CD4-positive, alpha-beta T cell treated with Interleukin-2 at 100 ng/mL for 4 hours (primary cell): ENCODE results near the gene GABARAPL2.
"Not testable (repeated sequence)": the region's sequence is repeated elsewhere in the genome, so short reads cannot be mapped to it uniquely, and the experiment has no call there.

Source experiments
- DNase-seq: peaks from one replicate; pipeline ENCODE4 v3.0.0-alpha.2; 2020; ENCODE audit warnings: low spot score

The GABARAPL2 gene

DNA sequence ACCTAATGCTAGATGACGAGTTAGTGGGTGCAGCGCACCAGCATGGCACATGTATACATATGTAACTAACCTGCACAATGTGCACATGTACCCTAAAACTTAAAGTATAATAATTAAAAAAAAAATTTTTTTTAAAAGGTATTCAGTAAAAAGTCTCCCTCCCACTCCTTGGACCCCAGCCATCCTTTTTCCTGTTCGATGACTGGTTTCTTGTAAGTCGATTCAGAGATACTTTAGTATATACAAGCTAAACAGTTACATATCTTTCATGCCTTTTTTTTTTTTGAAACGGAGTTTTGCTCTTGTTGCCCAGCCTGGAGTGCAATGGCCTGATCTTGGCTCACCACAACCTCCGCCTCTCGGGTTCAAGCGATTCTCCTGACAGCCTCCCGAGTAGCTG is 25.7 kb downstream of the GABARAPL2 start:
- DNase-seq = not testable (repeated sequence)

DNA sequence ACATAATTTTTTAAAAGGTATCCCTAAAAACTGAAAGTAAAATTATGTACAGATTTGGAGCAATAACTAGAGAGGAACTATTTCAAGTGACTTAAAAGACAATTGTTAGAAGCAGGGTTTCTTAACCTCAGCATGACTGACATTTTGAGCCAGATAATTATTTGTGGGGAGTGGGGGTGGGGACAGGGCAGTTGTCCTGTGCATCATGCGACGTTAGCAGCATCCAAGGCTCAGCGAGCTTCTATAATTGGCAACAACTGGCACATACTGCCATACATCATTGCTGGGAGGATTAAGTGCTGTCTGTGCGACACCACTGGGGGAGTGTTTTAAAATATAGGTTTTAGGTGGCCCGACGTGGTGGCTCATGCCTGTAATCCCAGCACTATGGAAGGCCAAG is 27.1 kb downstream of the GABARAPL2 start:
- DNase-seq = no peak

DNA sequence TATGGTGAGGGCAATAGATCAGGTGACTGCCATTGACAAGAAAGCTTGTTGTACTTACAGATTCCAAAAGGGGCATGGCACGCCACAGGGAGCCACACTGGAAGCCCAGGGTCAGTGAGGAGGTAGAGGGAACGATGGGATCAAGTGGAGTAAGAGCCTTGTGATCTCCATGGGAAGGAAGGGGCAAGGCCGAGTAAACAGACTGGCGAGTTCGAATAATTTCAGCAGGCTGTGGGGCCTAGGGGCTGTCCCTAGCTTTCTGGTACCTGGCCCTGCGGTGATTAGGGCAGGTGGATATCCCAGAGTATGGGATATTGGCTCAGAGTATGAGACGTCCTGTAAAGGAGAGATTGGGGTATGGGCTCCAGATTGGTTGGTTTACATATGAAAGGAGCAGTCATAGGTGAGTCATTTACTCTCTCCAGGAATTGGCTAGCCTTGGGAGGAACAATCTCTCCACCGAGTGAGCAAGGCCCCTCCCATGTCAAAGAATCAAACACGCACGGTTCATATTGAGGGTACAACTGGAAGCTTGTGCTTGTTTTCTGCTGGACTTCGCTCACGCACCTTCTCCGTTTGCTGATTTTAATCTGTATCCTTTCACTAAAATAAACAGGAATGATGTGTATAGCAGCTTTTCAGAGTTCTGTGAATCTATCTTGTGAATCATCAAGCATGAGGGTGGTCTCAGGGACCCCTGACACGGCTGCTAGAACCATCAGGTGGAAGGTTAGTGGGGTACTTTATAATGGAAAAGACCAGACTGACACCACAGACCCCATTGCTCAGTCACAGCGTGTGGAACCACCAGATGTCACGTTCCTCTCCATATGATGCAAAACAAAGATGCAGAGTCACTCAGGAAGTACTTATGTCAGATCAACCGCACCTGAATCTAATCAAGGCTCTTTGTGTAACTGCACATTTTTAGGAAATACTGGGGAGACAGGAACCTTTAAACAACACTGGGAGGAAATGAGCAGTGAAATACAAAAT is 27.9 kb downstream of the GABARAPL2 start:
- no peak for DNase-seq

DNA sequence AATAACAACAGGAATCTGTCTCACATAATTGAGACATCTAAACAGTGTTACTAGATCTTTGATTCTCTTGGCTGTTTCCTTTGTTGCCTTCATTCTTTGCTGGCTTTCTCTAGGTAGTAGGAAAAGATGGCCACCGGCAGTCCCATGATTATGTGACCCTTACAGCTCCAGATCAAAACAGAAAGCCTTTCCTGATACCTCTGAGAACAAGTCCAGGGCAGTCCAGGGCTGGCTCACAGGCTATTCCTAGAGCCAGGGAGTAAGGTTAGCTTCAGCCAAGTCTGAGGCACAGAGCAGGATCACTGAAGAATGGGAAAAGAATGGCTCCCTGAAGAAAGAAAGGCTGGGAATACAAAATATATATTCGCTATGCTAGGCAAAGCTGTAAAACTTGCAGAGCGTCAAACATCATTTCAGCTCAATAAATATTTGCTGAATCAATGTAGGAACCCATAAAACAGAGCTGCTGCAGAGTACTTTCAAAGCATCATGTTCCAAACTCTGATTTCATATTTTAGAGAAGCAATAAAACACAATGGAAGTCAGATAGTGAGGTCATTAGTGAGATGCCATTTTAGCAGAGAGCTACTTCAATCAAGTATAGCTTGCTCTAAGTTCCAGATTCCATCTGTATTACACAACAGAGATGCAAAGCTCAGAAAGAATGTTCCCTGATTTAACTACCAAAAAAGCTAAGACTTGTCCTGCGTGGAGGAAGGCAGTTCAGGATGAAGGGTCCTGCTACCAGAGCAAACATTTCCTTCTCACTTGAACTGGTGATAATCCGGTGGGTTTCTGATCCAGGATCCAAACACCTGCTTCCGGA is 33.5 kb downstream of the GABARAPL2 start:
- no peak for DNase-seq

DNA sequence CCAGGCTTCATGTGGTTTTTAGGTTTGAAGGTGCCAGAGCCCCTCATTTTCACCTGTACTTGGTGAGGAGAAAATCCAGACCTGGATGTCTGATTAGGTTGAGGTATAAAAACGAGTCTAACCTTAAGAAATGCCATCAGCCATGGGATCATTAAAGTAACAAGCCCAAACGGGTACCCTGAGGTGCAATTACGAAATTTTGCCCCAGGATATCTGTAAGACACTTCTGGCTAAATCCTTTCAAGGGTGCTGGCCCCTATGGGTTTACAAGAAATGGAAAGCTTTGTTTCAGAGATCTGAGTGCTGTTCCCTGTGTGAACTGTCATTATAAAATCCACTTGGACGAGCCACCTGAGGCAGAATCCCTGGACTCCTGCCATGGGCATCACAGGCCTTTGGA is 37.1 kb downstream of the GABARAPL2 start:
- DNase-seq = no peak

DNA sequence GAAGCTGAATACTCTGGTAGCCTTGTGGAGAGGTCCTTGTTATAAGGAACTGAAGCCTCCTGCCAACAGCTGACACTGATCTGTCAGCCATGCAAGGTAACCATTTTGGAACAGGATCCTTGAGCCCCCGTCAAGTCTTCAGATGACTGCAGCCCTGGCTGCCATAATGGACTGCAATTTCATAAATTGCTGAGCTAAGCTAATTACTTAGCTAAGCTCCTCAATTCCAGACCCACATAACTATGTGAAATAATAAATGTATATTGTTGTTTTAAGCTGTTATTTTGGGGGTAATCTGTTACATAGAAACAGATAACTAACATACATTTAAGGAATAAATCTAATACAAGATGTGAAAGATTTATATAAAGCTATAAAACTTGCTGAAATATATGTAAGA is 40.3 kb downstream of the GABARAPL2 start:
- no peak for DNase-seq

DNA sequence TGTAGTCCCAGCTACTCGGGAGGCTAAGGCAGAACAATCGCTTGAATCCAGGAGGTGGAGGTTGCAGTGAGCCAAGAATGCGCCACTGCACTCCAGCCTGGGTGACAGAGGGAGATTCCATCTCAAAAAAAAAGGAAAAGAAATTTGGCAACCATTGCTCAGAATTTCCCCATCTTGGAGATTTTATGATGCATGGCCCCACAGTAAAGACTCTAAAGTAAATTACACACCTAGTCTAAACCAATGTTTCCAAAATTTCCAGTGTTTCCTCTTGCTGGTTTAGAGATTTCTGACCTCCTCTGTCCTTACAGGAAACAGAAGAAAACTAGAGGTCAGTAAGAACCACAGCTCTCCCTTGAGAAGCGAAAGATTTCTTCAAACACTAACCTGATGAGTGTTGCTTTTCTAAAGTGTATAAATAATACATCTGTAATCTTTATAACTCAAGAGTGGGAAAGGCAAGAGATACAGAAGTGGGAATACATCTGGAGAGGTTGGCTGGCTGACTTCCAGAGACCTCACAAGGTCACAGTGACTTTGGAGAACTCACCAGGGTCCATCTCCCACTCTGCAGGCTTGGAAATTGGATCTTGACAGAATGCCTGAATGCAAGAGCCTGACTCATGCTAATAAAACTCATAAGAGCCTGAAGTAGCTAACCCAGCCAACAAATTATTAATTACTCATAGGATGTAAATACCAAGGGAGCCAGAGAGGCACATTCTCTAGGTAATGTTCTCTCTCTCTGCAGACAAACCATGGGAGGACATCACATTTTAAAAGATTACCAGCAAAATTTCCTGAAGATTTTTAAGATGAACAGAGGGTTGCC is 48.1 kb downstream of the GABARAPL2 start:
- no peak for DNase-seq

DNA sequence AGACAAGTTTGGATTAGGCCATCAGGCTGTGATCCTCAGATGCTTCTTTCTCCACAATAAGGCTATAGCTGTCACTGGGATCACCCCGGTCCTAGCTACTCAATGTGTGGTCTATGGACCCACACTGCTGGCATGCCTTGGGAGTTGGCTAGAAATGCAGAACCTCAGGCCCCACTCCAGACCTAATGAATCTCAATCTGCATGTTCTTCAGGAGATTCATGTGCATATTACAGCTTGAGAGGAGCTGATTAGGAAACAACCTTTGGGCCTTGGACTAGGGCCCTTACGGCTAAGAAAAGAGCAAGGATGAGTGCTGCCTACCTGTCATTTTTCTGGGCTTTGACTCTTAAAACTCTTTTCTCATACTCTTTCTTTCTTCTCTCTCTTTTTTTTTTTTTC is 49.4 kb downstream of the GABARAPL2 start:
- DNase-seq = no peak

DNA sequence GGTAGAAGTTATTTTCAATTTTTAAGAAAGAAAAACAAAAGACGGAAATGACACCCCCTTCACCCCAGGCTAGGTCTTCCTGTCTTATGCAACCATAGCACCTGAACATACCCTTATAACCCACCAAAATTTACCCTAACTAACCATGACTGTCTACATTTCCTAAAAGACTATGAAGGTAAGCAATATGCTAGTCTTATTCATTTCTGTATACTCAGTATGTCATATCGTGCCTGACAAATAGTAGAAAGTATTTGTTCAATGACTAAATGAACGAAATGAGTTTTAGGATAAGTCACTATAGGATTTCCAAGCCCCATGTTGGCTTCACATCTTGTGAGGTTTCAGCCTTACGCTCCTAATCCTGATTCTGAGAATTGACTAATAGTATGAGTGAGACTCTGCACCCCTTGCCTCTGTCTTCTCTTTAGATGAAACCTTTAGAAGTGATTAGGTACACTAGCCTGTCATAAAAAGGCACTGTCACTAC is 50.4 kb downstream of the GABARAPL2 start:
- DNase-seq = peak; percentile 37

DNA sequence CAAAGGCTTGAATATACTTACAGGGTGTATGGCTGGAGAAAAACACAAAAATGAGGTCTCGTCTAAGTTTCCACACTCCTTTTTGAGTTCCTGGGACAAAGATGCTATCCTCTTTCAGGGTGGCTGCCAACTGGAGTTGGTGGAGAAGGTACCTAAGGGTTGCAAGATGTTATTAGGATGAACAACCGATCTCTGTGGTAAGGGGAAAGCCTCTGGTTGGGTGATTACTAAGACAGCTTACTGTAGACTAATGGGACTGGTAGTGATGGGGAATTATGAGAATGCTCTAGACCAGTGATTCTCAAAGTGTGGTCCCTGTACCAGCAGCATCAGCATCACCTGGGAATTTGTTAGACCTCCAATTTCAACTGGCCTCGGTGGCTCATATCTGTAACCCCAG is 50.9 kb downstream of the GABARAPL2 start:
- DNase-seq = no peak

DNA sequence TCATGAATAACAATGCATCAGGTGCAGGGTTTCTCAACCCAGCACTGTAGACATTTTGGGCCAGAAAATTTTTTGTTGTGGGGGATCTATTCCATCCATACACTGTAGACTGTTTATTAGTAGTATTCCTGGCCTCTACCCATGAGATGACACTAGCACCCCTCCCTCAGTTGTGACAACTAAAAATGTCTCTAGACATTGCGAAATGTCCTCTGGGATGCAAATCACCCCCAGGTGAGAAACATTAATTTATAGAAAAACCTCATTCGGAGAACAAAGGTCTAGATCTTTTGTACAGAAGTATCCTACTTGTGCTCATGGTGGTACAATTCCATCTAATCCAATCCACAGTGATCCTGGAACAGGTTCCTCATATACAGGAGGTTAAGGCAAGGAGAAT is 52.6 kb downstream of the GABARAPL2 start:
- DNase-seq = no peak

DNA sequence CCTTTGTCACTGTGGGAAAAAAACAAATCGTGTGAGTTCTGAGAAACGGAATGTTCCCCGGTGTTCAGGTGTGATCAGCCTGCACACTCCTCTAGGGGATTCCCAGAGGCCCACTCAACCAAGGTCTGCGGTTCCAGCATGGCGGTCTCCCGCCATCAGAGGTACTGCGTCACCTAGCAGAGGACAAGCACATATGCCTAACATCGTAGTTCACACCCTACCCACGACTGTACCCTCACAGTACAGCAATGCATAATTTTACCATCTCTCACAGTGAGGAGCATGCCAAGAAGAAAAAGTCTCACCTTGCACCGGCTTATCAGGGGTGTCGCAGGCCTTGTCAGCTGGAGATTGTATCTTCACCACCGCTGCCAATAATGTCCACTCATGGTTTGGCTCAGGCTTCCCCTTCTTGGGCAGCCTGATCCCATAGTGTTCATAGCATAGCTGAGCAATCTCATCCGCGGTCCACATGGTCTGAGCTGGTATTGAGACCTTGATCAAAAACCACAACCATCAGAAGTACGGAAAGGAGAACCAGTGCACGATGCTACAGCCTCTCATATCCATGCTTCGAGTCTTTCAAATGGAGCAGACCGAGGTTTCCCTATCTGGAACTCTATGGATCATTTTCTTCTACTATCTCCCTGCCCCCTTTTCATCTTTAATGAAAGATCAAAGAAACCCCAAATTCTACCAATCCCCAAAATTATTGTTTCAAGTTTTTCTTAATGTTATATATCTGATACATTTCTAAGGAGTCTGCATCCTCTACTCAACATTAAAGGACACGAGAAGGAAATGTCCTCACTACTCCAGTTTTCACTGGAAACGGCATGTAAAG is 54.4 kb downstream of the GABARAPL2 start:
- DNase-seq = peak; percentile 80

DNA sequence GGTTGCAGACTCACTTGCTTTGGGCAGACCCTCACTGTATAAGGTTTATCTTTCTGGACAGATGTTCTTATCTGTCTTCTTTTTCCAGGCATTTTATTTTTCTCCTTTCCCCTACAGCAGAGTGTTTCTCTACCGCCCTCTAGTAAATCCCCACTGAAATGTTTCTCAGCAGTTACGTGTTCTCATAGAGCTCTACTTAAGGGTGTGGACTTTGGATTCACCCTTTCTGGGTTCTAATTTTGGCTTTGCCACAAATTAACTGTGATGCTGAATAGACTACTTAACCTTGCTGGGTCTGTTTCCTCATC is 54.9 kb downstream of the GABARAPL2 start:
- peak; percentile 45 for DNase-seq

DNA sequence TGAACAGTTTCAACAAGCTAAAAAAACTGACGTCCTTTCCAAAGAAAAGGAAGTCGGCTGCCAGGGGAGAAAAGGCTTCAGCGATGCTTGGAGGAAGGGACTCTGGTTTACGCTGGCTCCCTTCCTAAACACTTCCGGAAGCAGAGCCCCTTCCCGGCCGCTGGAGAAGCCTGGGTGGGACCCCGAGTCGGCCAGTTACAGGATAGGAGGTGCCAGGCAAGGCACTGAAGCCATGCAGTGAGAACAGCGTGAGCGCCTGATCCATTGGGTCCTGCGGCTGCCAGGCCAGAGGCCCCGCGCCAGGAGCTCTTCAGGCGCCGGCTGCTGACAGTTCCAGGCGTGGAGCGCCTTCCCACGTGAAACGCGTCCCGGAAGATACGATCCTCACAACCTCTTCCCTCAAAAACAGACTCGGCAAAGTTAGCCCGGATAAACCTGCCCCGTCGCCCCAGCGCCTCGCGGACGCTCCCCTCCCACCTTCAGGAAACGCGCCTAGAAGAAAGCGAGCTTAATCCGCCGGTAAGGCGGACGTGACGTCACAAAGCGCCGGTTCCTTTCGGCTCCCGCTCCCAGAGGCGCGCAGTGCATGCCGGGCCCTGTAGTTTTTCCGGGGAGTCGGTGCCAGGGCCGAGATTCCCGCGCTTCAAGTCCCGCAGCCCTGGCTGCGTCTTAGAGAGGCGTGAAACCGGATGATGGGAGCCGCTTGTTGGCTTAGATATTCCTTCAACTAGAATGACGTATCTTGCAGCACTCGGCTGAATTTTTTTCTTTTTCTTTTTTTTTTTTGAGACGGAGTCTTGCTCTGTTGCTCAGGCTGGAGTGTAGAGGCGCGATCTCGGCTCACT is 56.8 kb downstream of the GABARAPL2 start, which contains the start of gene ADAT1:
Gene ADAT1 (minus strand): TSS at position 521 of the 845 bp plus-strand sequence. CDS start 2,482 bp downstream, outside the sequence.
- peak; percentile 95 for DNase-seq

DNA sequence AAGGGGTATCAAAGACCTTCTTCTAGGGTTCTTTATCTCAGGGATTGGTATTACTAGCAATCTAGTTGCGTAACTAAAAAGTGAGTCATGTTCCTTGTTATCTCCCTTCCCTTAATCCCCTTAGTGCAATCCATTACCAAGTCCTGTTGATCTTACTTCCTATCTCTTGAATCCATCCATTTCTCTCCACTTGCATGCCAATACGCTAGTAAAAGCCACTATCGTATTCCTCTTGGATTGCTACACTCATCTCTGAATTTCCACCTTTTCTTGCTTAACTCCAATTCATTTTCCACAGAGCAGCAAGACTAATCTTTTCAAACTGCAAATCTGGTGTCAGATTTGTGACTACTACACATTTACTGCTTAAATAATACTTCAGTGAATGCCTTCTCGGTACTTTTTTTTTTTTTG is 58.7 kb downstream of the GABARAPL2 start:
- no peak for DNase-seq

DNA sequence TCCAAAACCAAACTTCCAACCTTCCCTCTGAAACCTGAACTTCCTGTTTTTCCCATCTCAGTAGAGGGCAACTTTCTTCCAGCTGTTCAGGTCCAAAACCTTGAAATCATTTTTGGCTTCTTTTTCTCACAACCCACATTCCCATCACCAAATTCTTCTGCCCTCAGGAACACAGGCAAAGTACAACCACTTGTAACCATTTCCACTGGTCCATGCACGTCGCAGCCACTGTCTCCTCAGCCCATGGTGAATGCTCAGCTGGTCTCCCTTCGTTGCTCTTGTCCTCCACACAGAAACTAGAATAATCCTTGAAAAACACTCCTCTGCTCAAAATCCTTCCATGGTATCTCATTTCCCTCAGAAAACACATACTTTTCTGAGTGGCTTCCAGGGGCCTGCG is 60.6 kb downstream of the GABARAPL2 start:
- DNase-seq = no peak
